Testis (tissue), 3 donors: ENCODE data around the gene CCL23. TPM values are rescaled to one million over a fixed set of nuclear protein-coding genes. Genes with fewer than 3 reads are reported as not detected.

ENCODE experiments used
- DNase-seq: peaks from one replicate; pipeline ENCODE4 v3.0.0-alpha.2; 2019
- H3K27ac ChIP-seq, 2 donors: fragments of 200-600 bp; sonication (generic); one replicate each; pipeline ENCODE4 v1.5.1; 2019
- H3K27me3 ChIP-seq: fragments of 200-600 bp; sonication (generic); one replicate; pipeline ENCODE4 v1.5.1; 2019
- H3K36me3 ChIP-seq: fragments of 200-600 bp; sonication (generic); one replicate; pipeline ENCODE4 v1.5.1; 2017; ENCODE audit warnings: low read depth; ENCODE audit errors: missing control alignments
- H3K4me1 ChIP-seq: fragments of 200-600 bp; sonication (generic); one replicate; pipeline ENCODE4 v1.5.1; 2019
- H3K4me3 ChIP-seq, 2 donors: fragments of 200-600 bp; sonication (generic); one replicate each; pipeline ENCODE4 v1.5.1; 2017 to 2019
- H3K9me3 ChIP-seq: fragments of 200-600 bp; sonication (generic); one replicate; pipeline ENCODE4 v1.5.1; 2017
- POLR2A ChIP-seq: fragments of 450-650 bp; IDR thresholded peaks from one replicate; pipeline ENCODE4 v1.6.1; 2017; ENCODE audit warnings: antibody characterized with exemption, mild to moderate bottlenecking, moderate library complexity
- WGBS, 2 donors: methylation state at CpG; one replicate each; pipeline ENCODE4 v1.1.5; 2018; 5-methylcytosine and 5-hydroxymethylcytosine counted together
- intact Hi-C: fragments of 100-400 bp; cut with DNase I; formaldehyde crosslinking; loops from one replicate; pipeline ENCODE4 v1.15.1; 2023; ENCODE audit warnings: low total_unique reads
- polyA plus RNA-seq: library from polyadenylated mRNA; stranded (reverse); fragments of 350-450 nt; fragmentation: Illumina TruSeq; extraction: RNeasy Lipid Tissue Mini Kit (QIAGEN cat#74804); gene quantifications from one replicate; pipeline ENCODE4 v1.2.3, GENCODE V29; 2014; ENCODE audit warnings: low read depth, low replicate concordance; ENCODE audit not compliant: insufficient read depth
- total RNA-seq, 2 donors: library from RNA; depleted of rRNA; stranded (reverse); fragments of >200 nt; gene quantifications; one replicate each; pipeline ENCODE4 v1.2.3, GENCODE V29; 2016
- TF ChIP-seq, protein P1 (sequence below), 3 experiments: fragments of 450-650 bp in 2 of 3; fragments of 200-600 bp in 1 of 3; sonication (generic) in 1 of 3; IDR thresholded peaks; one replicate each; pipeline ENCODE4 v1.5.1; 2016 to 2019; ENCODE audit warnings: antibody characterized with exemption in 3 of 3, mild to moderate bottlenecking in 2 of 3, moderate library complexity in 1 of 3

Gene CCL23
- total and polyA plus RNA-seq, 3 donors from 2014 or later, result 1.2 to 1.3 TPM; not detected in 1

DNA sequence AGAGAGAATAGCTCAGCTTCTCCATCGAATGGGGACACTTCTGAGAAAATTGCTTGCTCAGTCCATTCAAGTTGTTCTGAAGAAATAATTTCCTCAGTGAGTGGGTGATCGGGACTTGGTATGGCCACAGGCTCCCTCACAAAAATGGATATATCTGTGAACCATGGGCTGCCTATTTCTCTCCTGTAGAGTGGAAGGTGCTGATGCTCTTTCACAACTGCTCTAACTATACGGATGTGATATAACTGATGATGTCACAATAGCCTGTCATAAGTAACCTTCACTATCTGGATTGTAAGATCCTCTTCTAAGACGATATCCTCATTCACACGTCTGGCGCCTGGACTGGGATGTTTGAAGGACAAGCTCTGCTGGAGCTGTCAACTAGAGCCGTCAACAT, 41.6 kb upstream of the CCL23 start:
- no peaks in the 10 kb centered on the region for H3K9me3 ChIP-seq
- no peak for TF ChIP-seq POLR2A
- TF ChIP-seq, protein P1, sequence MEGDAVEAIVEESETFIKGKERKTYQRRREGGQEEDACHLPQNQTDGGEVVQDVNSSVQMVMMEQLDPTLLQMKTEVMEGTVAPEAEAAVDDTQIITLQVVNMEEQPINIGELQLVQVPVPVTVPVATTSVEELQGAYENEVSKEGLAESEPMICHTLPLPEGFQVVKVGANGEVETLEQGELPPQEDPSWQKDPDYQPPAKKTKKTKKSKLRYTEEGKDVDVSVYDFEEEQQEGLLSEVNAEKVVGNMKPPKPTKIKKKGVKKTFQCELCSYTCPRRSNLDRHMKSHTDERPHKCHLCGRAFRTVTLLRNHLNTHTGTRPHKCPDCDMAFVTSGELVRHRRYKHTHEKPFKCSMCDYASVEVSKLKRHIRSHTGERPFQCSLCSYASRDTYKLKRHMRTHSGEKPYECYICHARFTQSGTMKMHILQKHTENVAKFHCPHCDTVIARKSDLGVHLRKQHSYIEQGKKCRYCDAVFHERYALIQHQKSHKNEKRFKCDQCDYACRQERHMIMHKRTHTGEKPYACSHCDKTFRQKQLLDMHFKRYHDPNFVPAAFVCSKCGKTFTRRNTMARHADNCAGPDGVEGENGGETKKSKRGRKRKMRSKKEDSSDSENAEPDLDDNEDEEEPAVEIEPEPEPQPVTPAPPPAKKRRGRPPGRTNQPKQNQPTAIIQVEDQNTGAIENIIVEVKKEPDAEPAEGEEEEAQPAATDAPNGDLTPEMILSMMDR (IDR thresholded peaks at IDR 0.05), result no peak
- intact Hi-C loops, result no loop called here
- 78 to 88% methylated on average over 7 of the region's 7 CpGs for WGBS, 2 donors
- no peak for DNase-seq
- H3K27me3 ChIP-seq, result no peaks in the 10 kb centered on the region
- H3K36me3 ChIP-seq, result no peaks in the 10 kb centered on the region
- no peak overlapping the region for H3K4me3 ChIP-seq
- no peaks in the 10 kb centered on the region for H3K4me1 ChIP-seq
- H3K27ac ChIP-seq, result no peak overlapping the region

DNA sequence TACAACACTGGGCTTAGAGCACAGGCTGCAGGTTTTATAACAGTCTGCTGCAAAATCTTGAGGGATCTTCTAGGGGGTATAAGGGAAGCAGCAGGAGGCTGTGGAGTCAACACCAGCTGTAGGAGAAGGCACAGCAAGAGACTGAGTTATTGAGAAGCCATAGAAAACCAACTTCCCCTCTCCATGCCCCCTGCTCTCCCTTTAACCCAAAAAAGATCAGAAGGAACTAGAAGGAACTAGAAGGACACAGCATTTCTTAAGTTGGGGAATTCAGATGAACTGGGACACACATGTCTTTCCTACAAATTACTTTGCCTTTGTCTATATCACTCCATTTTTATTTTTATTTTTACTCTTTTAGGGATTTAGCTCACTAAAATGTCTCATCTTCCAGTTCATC, 40.1 kb upstream of the CCL23 start:
- intact Hi-C loops, result no loop called here
- TF ChIP-seq, protein P1 (IDR thresholded peaks at IDR 0.05), result no peak
- no peak for TF ChIP-seq POLR2A
- H3K9me3 ChIP-seq, result no peaks in the 10 kb centered on the region
- H3K36me3 ChIP-seq, result no peaks in the 10 kb centered on the region
- no peak overlapping the region for H3K27ac ChIP-seq
- no peak for DNase-seq
- no peaks in the 10 kb centered on the region for H3K4me1 ChIP-seq
- H3K4me3 ChIP-seq, result no peak overlapping the region
- no peaks in the 10 kb centered on the region for H3K27me3 ChIP-seq

DNA sequence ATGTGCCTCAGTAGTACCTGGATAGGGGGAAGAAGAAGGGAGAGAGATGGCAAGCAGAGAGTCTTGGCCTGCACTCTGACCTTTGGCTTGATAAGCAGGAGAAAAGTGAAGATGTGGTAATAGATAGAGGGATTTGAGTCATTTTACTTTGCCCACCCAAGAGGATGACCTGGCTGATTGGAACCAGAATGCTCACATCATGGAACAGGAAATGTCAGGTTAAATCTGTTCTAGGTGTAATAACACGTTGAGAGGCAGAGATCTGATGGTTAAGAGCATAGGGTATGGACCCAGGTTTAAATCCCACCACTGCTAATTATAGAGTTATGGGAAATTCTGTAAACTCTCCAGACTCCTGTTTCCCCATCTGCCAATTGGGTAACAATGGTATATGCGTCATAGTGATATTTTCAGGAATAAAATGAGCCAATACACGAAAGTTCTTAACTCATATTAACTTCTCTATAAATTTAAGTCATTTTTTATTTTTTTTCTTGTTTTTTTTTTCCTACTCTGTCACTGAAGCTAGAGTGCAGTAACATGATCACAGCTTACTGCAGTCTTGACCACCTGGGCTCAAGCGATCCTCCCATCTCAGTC, 38.2 kb upstream of the CCL23 start:
- Histone ChIP-seq H3K36me3 (no peaks in the 10 kb centered on the region), H3K27ac (no peak overlapping the region), H3K27me3 (no peaks in the 10 kb centered on the region), H3K9me3 (no peaks in the 10 kb centered on the region), H3K4me1 (no peaks in the 10 kb centered on the region), H3K4me3 (no peak overlapping the region)
- WGBS, 2 donors, result 83 to 89% methylated on average over 4 of the region's 4 CpGs
- TF ChIP-seq POLR2A, result no peak
- TF ChIP-seq, protein P1 (IDR thresholded peaks at IDR 0.05), result no peak
- no peak for DNase-seq
- intact Hi-C loops, result no loop called here

DNA sequence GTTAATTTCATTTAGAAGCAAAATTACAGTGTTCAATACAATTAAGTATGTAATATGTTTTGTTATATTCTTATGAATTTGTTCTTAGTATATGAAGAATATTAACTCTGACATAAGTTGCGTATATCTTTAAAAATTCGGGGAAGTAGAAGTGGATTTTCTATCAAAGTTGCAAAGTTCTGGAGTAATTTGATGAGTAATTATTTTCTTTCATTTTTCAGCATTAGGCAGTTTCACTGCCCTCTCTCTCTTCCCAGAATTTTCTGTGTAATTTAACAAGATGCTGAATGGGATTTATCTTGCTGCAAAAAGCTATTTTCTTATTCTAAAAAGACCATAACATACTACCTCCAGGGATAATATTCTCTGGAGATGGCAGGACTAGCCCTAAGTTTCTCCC, 37.4 kb upstream of the CCL23 start:
- TF ChIP-seq POLR2A, result no peak
- TF ChIP-seq, protein P1 (IDR thresholded peaks at IDR 0.05), result no peak
- Histone ChIP-seq H3K4me1 (no peaks in the 10 kb centered on the region), H3K36me3 (no peaks in the 10 kb centered on the region), H3K4me3 (no peak overlapping the region), H3K27me3 (no peaks in the 10 kb centered on the region), H3K27ac (no peak overlapping the region), H3K9me3 (no peaks in the 10 kb centered on the region)
- intact Hi-C loops, result no loop called here
- WGBS, 2 donors, result 88 to 91% methylated on average over 2 of the region's 2 CpGs
- no peak for DNase-seq

DNA sequence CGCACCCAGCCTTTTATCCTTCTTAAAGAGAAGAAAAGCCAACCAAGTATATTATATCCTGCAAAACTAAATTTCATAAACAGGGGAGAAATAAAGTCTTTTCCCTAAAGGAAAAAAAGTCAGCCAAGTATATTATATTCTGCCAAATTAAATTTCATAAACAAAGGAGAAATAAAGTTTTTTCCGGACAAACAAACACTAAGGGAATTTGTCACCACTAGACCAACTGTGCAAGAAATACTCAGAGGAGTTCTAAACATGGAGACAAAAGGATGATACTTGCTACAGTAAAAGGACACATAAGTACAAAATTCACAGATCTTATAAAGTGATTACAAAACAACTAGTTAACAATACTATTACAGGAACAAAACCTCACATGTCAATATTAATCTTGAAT, 31.9 kb upstream of the CCL23 start:
- WGBS, 2 donors, result 96 to 98% methylated on average over 2 of the region's 2 CpGs
- Histone ChIP-seq H3K36me3 (no peaks in the 10 kb centered on the region), H3K27ac (no peak overlapping the region), H3K4me3 (no peak overlapping the region), H3K27me3 (no peaks in the 10 kb centered on the region), H3K9me3 (no peaks in the 10 kb centered on the region), H3K4me1 (no peaks in the 10 kb centered on the region)
- intact Hi-C loops, result no loop called here
- no peak for TF ChIP-seq POLR2A
- TF ChIP-seq, protein P1 (IDR thresholded peaks at IDR 0.05), result no peak
- DNase-seq, result no peak
